D721Med (cell line): ENCODE data around the gene PPME1.
"Not testable (repeated sequence)": the region's sequence is repeated elsewhere in the genome, so short reads cannot be mapped to it uniquely, and the experiment has no call there.

Experiments
- DNase-seq: peaks from one replicate; pipeline ENCODE4 v3.0.0; 2011; ENCODE audit warnings: low spot score; ENCODE audit not compliant: insufficient read length
- FAIRE-seq: peaks from 2 replicates; lab custom pipeline; 2011; peaks lifted over from hg19 to GRCh38; lab: Jason Lieb, UNC
- TF ChIP-seq, protein P1 (sequence below): IDR thresholded peaks from 2 replicates; pipeline ENCODE4 v1.5.1; 2012; ENCODE audit warnings: mild to moderate bottlenecking, control low read depth; ENCODE audit not compliant: insufficient read depth; ENCODE audit errors: missing control alignments

The PPME1 gene

DNA sequence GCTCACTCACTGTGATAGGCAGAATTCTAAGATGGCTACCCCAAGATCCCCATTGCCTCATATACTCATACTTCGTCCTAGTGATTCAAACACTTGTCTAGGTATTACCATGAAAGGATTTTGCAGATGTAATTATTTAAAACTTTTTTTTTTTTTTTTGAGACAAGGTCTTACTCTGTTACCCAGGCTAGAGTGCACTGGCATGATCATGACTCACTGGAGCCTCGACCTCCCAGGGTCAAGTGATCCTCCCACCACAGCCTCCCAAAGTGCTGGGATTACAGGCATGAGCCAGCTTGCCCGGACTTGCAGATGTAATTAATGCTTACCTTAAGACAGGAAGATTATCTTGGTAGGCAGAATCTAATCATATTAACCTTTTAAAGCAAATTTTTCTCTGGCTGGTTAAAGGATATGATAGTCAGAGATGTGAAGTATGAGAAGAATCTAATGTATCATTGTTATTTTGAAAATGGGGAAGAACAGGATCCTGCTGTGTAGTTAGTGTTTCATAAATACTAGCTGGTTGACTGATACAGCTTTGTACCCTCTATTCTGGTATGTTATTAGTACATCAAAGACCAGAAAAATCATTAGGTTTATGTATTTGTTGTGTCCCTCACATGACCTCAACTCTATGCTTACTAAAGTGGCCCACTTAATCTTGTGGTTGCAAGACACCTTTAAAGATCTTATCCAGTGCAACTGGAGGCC is 35.8 kb upstream of the PPME1 start:
- DNase-seq, result no peak
- TF ChIP-seq, protein P1, sequence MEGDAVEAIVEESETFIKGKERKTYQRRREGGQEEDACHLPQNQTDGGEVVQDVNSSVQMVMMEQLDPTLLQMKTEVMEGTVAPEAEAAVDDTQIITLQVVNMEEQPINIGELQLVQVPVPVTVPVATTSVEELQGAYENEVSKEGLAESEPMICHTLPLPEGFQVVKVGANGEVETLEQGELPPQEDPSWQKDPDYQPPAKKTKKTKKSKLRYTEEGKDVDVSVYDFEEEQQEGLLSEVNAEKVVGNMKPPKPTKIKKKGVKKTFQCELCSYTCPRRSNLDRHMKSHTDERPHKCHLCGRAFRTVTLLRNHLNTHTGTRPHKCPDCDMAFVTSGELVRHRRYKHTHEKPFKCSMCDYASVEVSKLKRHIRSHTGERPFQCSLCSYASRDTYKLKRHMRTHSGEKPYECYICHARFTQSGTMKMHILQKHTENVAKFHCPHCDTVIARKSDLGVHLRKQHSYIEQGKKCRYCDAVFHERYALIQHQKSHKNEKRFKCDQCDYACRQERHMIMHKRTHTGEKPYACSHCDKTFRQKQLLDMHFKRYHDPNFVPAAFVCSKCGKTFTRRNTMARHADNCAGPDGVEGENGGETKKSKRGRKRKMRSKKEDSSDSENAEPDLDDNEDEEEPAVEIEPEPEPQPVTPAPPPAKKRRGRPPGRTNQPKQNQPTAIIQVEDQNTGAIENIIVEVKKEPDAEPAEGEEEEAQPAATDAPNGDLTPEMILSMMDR, result no peak
- FAIRE-seq, result no peak

- FAIRE-seq, result no peak
- TF ChIP-seq, protein P1, result no peak
- DNase-seq, result no peak
Measured at GRCh38 chr11:74138021-74138420, 33.1 kb upstream of the PPME1 start.

DNA sequence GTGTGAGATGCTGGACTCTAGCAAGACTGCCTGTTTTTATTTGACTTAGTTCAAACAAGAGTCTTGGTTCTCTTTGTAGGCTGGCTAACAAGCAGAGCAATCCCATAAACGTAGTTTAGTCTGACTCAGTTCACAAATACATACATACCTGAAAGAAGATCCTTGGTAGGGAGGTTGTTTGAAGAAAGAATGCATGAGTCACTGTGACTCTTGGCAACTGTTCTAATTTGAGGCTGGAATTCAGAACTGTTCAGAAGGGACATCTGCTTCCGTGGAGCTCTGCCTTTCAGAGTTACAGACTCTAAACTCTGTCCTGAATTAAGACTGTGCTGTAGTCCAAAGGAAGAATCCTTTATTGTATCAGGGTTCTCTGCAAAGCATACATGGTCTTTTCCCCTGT is 32.5 kb upstream of the PPME1 start:
- no peak for DNase-seq
- FAIRE-seq, result no peak
- TF ChIP-seq, protein P1, result no peak

DNA sequence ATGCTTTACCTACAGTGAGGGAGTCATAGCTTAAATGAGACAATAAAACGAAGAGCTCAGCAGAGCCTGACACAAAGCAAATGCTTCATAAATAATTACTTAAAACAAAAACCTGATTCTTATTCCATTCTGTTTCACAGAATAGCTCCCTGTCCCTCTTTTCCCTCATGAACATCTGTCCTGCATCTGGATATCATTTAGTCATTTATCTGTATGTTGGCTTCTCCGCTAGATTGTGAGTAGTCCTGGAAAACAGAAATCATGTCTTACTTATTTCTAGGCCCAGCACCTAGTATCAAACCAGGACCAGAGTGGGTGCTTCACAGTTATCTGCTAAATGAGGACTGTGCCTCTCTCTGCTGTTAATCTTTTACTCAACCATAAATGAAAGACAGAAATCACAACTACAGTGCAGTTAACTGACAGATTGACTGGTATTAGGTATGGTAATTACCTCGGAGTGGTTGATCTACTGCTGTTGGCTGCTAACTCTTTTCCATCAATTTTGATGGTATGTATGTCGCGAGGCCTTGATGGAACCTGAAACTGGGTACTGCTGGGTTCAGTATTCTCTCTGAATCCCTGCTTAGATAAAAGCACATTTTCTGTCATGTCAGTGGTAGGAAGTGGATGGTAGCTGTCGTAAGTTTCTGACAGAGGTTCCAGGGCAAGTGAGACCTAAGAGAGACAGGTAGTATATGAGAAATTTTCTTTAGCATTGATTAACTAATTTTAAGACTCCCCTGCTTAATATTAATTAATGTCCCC is 31.8 kb upstream of the PPME1 start:
- TF ChIP-seq, protein P1, result no peak
- DNase-seq (no peak), FAIRE-seq (no peak)

DNA sequence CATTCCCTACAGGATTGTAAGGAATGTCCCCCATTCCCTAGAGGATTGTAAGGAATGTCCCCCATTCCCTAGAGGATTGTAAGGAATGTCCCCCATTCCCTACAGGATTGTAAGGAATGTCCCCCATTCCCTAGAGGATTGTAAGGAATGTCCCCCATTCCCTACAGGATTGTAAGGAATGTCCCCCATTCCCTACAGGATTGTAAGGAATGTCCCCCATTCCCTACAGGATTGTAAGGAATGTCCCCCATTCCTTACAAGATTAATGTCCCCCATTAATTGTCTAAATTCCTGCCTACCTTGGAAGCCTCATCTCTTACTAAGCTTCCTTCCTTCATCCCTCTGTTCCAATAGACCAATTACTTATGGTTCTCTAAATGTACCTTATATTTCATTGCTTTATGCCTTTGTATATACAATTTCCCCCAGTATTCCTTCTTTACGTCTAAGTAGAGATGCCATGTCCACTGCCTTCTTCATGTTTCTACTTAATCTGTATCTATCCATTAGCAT is 31.1 kb upstream of the PPME1 start:
- DNase-seq, FAIRE-seq: not testable (repeated sequence)

DNA sequence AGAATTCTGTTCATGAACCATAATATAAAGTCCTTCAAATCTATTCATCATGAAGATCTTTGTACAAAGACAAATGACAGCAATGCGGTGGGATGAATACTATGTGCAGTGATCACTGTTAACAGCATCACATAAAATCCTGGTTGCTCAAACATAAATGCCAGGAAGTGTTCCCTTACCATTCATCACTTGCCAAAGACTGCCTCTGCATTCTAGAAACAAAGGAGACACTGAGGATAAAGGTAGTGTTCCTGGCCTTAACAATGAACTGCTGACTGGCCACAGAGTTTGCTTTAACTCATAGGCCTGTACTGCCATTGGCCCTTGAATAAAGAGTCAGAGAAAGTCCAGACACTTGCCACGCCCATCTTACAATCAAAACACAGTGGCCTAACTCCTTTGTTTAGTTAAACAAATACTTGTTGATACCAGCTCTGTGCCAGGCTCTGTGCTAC is 29.8 kb upstream of the PPME1 start:
- DNase-seq, result no peak
- FAIRE-seq, result no peak

DNA sequence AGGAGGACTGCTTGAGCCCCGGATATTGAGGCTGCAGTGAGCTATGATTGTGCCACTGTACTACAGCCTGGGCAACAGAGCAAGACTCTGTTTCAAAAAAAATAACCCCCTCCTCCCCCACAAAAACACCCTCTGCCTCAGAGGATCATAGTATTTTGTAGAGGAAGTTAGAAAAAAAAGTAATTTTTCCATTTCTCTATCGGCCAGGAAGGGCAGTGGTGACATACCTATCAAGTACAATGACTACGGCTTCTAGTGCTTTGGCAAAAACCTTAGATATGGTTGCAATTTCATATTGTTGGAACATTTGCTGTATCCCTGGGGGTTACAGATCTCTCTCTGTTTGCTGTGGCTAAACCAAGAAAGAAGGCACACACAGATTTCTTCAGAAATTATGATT is 29.2 kb upstream of the PPME1 start:
- TF ChIP-seq, protein P1, result no peak
- FAIRE-seq (no peak), DNase-seq (no peak)

More for the DNA sequence above, 29.8 kb upstream of the PPME1 start:
- TF ChIP-seq, protein P1, result no peak
